GM19452 (cell line): ENCODE results near the gene ABCB6.
"Not testable (repeated sequence)": the region's sequence is repeated elsewhere in the genome, so short reads cannot be mapped to it uniquely, and the experiment has no call there.

Experiments
- ATAC-seq: cut with Tn5 transposase; IDR thresholded peaks from one replicate; pipeline ENCODE4 v1.9.1; 2021; ENCODE audit not compliant: unreplicated experiment

ABCB6 gene

GRCh38 chr2:219214141-219214540 lies 4.6 kb downstream of the ABCB6 start:
- ATAC-seq, result no peak

GRCh38 chr2:219213486-219214071 lies 5.2 kb downstream of the ABCB6 start:
- no peak for ATAC-seq

GRCh38 chr2:219213026-219213415 lies 5.7 kb downstream of the ABCB6 start:
- no peak for ATAC-seq

- no peak for ATAC-seq
Observed at GRCh38 chr2:219210886-219211362, 7.8 kb downstream of the ABCB6 start.

- no peak for ATAC-seq
Observed at GRCh38 chr2:219210196-219210885, 8.4 kb downstream of the ABCB6 start.

GRCh38 chr2:219209236-219210195 lies 9.2 kb downstream of the ABCB6 start:
- no peak for ATAC-seq

- ATAC-seq, result no peak
Observed at GRCh38 chr2:219207884-219208740, 10.6 kb downstream of the ABCB6 start.

GRCh38 chr2:219207134-219207883 lies 11.4 kb downstream of the ABCB6 start:
- ATAC-seq, result no peak

GRCh38 chr2:219206328-219207133 lies 12.2 kb downstream of the ABCB6 start, which contains the start of gene ZFAND2B:
TSS of gene ZFAND2B (plus strand) at chr2:219206782. CDS start at chr2:219206988, 206 bp downstream.
- ATAC-seq, result peak; percentile 98

- ATAC-seq, result no peak
Observed at GRCh38 chr2:219205981-219206327, 12.8 kb downstream of the ABCB6 start.

- no peak for ATAC-seq
Observed at GRCh38 chr2:219205165-219205538, 13.6 kb downstream of the ABCB6 start.

- ATAC-seq, result no peak
Observed at GRCh38 chr2:219204425-219205164, 14.2 kb downstream of the ABCB6 start.

GRCh38 chr2:219201331-219201730 lies 17.4 kb downstream of the ABCB6 start:
- not testable (repeated sequence) for ATAC-seq

- not testable (repeated sequence) for ATAC-seq
Observed at GRCh38 chr2:219200502-219201326, 18.0 kb downstream of the ABCB6 start.

- no peak for ATAC-seq
Observed at GRCh38 chr2:219199470-219200211, 19.1 kb downstream of the ABCB6 start.

GRCh38 chr2:219198974-219199373 lies 19.8 kb downstream of the ABCB6 start:
- ATAC-seq, result no peak

- no peak for ATAC-seq
Observed at GRCh38 chr2:219197388-219197787, 21.4 kb downstream of the ABCB6 start.
